ENCODE results near the gene MXRA7.

Gene MXRA7

GRCh38 chr17:76695059-76695831, 15.5 kb downstream of the MXRA7 start:
- no peak for DNase-seq

- no peak for DNase-seq
Measured at GRCh38 chr17:76691379-76692191, 19.2 kb downstream of the MXRA7 start.

DNA sequence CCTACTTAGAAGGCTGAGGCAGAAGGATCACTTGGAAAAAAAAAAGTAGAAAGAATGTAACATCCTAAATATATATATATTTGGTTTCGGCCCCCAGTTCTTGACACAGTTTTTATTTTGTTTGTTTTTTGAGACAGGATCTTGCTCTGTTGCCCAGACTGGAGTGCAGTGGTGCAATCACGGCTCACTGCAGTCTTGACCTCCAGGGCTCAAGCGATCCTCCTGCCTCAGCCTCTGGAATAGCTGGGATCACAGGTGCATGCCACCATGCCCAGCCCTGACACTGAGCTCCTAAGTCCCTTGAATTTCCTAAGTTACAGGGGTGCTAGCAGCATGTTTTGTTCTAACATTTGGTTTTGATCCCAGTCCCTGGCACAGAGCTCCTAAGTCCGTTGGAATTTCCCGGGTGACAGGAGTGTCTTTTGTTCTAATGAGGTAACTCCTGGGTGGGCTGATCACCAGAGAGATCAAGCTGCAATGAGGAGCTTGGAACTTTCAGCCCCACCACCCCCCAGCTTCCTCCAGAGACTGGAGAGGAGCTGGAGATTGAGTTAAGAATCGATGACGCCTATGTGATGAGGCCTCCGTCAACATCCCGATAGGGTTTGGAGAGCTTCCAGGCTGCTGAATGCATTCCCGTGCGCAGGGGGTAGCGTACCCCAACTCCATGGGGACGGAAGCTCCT, 20.0 kb downstream of the MXRA7 start:
- no peak for DNase-seq

GRCh38 chr17:76689859-76690258, 20.9 kb downstream of the MXRA7 start:
- no peak for DNase-seq

DNA sequence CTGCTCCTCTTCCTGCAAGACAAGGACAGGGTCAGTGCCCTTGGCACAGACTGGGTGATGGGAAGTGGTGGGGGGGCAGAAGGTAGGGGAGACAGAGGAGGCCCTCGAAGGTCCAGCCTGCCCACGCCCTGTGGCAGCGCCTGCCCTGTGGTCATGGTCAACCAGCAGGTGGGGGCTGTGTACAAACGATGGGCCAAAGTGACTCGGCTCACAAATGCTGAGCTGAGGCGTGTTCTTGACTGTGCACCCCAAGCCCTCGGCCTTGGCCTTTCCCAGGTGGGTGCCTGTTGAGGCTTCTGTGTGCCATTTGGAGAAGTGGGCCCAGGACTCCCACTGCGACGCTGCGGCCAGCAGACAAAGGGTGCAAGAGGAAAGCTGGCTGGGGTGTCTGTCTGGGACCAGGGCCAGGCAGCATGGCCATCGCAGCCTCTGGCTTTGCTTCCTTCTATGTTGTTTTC, 22.6 kb downstream of the MXRA7 start:
- DNase-seq = no peak

GRCh38 chr17:76687298-76688164, 23.2 kb downstream of the MXRA7 start:
- no peak for DNase-seq

GRCh38 chr17:76686538-76687297, 24.0 kb downstream of the MXRA7 start:
- no peak for DNase-seq

DNA sequence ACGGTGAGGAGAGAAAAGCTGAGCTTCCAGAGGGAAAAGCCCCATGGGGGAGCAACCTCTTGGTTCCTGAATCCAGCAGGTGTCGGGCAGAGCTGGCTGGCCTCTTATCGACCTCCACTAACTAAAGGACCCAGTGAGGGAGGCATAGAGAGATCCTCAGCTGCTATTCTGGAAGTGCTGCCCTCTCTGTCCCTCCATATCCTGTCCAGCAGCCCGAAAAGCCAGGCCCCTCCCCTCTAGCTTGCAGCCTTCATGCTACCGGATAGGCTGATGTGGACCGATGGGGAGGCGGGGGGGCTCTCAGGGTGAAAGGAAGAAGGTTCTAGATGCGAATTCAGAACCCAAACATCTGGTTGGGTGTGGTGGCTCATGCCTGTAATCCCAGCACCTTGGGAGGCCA, 24.9 kb downstream of the MXRA7 start:
- DNase-seq = no peak

- no peak for DNase-seq
Measured at GRCh38 chr17:76685366-76685765, 25.4 kb downstream of the MXRA7 start.

GRCh38 chr17:76684756-76685155, 26.0 kb downstream of the MXRA7 start:
- DNase-seq = no peak

DNA sequence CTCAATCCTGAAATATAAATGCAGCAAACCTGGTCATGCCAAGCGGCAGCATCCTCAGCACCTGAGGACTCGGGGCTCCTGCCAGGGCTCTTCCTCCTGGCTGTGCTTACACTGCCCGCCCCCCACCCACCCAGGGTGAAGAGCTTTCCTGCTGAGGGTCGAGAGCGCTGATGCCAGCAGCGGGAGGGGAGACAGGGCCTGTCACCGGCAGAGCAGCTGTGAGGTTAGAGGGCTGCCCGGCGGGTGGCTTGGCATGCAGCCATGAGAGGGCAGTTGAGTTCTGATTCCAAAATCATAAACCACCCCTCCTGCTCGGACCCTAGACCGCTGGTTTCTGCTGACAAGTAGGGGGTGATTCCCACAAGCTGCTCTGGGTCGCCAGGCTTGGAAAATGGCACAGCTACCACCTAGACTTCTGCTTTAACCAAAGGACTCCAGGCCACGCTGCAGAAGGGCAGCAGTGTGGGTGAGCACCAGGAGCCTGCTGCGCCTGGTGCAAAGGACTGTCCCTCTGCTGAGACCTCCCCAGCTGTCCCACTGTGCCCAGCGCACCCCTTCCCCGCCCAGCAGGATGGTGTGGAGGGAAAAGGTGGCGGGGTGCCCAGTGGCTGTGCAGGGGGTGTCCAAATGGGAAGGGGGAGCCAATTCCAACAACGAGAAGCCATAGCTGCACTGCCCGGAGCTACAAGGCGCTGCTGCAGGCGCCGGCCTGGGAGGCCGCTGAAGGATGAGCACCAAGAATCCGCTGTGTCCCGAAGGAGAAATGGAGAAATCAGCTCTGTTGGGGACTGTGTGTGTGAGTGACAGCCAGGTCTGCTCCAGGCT, 26.6 kb downstream of the MXRA7 start:
- no peak for DNase-seq

DNA sequence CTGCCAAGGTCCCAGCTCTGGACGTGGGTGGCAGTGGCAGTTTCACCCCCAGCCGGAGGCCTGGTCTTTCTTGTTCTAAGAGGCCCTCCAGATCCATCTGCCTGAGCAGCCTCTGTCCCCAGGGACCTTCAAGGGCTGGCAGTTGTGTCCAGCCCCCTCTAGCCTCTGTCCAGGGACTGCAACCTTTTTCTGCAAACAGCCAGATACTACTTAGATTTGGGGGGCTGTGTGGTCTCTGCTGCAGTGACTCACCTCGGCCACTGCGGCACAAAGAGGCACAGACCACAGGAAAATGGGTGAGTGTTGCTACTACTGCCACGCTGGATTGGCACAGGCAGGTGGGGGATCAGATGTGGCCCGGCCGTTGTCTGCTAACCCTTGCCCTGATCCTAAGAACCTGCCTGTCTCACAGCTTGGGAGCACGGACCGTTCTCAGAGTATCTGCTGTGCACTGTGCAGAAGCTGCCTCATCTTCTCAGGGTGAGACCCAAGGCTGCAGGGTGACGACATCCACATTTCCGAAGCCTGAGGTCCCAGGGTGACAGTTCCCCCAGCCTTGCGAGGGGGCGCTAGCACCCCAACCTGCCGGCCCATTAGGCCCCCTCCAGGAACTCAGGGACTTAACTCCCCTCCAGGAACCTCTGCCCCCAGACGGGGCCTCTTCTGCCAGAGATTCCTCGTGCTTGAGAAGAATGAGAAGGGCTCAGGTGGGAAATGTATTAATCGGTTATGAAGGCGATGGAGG, 27.6 kb downstream of the MXRA7 start:
- DNase-seq = no peak

DNA sequence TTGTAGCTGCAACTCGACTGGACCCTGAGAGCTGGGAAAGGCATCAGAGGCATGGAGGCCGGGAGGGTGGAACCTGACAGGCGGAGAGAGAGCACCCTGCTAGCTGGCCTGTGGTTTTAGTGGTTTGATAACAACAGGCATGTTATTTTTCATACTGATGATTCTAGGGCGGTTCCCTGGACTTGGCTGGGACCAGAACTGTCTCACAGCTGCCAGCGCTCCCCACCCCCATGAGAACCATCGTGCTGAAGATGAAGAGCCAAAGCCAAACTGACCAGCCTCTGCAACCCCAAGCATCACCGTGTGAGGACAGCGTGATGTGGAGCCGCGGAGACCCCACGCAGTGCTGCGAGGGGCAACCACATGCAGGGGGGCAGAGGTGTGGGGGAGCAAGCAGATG, 28.5 kb downstream of the MXRA7 start:
- no peak for DNase-seq

- peak; percentile 79 for DNase-seq
Measured at GRCh38 chr17:76681222-76682137, 29.3 kb downstream of the MXRA7 start.

DNA sequence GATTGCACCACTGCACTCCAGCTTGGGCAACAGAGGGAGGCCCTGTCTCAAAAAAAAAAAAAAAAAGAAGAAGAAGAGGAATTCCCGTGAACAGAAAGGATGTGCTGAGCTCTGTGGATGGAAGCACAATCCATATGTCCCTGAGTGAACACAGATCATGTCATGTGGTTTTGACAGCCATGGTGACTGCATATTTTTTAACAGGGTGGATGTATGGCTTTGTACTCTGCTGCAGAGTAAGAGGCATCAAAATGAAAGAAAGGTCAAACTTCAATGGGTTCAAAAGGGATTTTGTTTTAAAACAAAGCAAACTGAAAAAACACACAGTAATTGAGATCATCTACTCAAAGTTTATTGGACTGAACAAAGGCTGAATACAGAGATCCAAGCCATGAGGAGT, 31.5 kb downstream of the MXRA7 start:
- DNase-seq = no peak

DNA sequence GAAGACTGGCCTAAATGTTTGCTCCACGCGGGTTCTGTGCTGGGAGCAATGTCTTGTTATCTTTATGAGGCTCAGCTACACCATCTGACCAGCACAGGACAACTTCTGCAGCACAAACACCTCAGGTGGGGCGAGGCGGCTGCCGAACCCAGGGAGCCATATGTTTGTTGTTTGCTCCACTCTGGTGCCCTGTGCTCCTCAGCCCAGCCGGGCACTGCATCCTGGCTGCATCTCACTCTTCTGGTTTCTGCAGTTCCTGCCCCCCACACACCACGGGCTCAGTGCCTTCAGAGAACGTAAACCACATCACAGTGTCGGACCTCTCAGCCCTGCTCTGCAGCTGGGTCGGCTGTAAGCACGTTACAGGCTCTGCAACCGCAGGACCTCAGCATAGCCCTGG, 32.4 kb downstream of the MXRA7 start:
- peak; percentile 50 for DNase-seq

DNA sequence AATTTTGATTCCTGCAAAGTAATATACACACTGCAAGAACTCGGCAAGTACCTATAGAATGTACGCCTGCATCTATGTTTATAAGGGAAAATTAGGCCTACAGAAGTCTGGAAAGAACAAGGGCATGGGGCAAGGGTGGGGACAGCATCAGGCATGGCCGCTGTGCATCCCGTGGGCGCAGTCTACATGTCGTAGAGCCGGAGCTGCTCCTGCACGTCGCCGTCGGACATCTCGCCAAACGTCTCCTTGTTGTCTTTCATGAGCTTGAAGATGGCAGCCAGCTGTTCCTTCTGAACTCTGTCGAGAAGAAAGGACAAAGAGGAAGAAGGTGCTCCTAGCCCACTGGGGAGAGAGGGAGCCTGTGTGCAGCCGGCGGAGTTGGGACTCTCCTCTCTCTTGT, 33.4 kb downstream of the MXRA7 start:
- DNase-seq = no peak

DNA sequence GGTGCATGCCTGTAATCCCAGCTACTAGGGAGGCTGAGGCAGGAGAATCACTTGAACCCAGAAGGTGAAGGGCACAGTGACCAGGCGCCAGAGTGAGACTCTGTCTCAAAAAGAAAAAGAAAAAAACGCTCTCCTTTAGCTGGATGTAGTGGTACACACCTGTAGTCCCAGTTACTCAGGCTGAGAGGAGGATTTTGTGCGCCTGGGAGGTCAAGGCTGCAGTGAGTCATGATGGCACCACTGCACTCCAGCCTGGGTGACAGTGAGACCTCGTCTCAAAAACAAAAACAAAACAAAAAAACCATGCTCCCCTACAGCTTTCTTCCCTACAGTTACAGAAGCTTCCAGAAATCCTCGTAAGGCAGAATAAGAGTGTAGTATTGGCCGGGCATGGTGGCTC, 34.1 kb downstream of the MXRA7 start:
- no peak for DNase-seq

- DNase-seq = no peak
Measured at GRCh38 chr17:76675648-76676047, 35.1 kb downstream of the MXRA7 start.

Measured in CD4-positive, alpha-beta T cell treated with Interleukin-10 for 1 hour (primary cell).